Fibroblast of lung (primary cell): Measurements from ENCODE around the gene SLC4A1AP.

ENCODE experiments used
- CTCF ChIP-seq, 2 donors: IDR thresholded peaks in 1 of 2; conservative IDR thresholded peaks in 1 of 2; 1 replicate in 1 of 2; 2 replicates in 1 of 2; pipeline ENCODE4 v1.5.1; 2011 to 2012; ENCODE audit warnings: low read length in 2 of 2, control low read depth in 1 of 2, inconsistent platforms in 1 of 2, low read depth in 1 of 2, mild to moderate bottlenecking in 1 of 2
- EZH2 ChIP-seq: IDR thresholded peaks from 2 replicates; pipeline ENCODE4 v1.5.1; 2012; ENCODE audit warnings: low read length, control low read depth, mild to moderate bottlenecking; ENCODE audit errors: missing control alignments

- no peak for TF ChIP-seq CTCF (conservative IDR thresholded peaks at IDR 0.05 in 1 of 2, IDR thresholded peaks at IDR 0.05 in 1 of 2; ENCODE audit: low read depth in 1 of 2, low read length in 2 of 2)
- no peak for TF ChIP-seq EZH2
Measured at GRCh38 chr2:27717070-27717795, 53.5 kb downstream of the SLC4A1AP start.
